Activated CD4-positive, alpha-beta T cell treated with anti-CD3 and anti-CD28 coated beads, Interleukin-2, amount 10 ng/mL, durations not matched to agents 7 days and 5 days (primary cell): Measurements from ENCODE around the gene SLC35B2. TPM values are rescaled to one million over a fixed set of nuclear protein-coding genes. Genes with fewer than 3 reads are reported as not detected.

Source experiments
- CTCF ChIA-PET: fragments of 350-600 bp; sonication (Branson Sonifier 250); formaldehyde crosslinking; loops from one replicate; lab custom pipeline; 2021; ENCODE audit warnings: antibody characterized with exemption; lab: Charles Lee
- POLR2A ChIA-PET: fragments of 350-600 bp; sonication (Branson Sonifier 250); formaldehyde crosslinking; loops from one replicate; lab custom pipeline; 2021; ENCODE audit warnings: antibody characterized with exemption; lab: Charles Lee
- DNase-seq: peaks from one replicate; pipeline ENCODE4 v3.0.0-alpha.2; 2020
- H3K27ac Mint-ChIP-seq: one replicate; pipeline ENCODE4 v1.8.0; 2021; ENCODE audit warnings: mild to moderate bottlenecking, moderate library complexity, mixed read lengths
- H3K27me3 Mint-ChIP-seq: one replicate; pipeline ENCODE4 v1.8.0; 2021; ENCODE audit warnings: mixed read lengths
- H3K36me3 Mint-ChIP-seq: one replicate; pipeline ENCODE4 v1.8.0; 2021; ENCODE audit warnings: low read depth, mixed read lengths
- H3K4me1 Mint-ChIP-seq: one replicate; pipeline ENCODE4 v1.8.0; 2021; ENCODE audit warnings: mixed read lengths
- H3K4me3 Mint-ChIP-seq: one replicate; pipeline ENCODE4 v1.8.0; 2021; ENCODE audit warnings: mild to moderate bottlenecking, moderate library complexity, mixed read lengths
- H3K9me3 Mint-ChIP-seq: one replicate; pipeline ENCODE4 v1.8.0; 2021; ENCODE audit warnings: mixed read lengths
- total RNA-seq, 2 experiments: library from RNA; stranded (reverse); gene quantifications; one replicate each; pipeline ENCODE4 v1.2.3, GENCODE V29; 2021

SLC35B2 gene
- total RNA-seq, 2 experiments from 2014 or later = 29.5 to 30.1 TPM

DNA sequence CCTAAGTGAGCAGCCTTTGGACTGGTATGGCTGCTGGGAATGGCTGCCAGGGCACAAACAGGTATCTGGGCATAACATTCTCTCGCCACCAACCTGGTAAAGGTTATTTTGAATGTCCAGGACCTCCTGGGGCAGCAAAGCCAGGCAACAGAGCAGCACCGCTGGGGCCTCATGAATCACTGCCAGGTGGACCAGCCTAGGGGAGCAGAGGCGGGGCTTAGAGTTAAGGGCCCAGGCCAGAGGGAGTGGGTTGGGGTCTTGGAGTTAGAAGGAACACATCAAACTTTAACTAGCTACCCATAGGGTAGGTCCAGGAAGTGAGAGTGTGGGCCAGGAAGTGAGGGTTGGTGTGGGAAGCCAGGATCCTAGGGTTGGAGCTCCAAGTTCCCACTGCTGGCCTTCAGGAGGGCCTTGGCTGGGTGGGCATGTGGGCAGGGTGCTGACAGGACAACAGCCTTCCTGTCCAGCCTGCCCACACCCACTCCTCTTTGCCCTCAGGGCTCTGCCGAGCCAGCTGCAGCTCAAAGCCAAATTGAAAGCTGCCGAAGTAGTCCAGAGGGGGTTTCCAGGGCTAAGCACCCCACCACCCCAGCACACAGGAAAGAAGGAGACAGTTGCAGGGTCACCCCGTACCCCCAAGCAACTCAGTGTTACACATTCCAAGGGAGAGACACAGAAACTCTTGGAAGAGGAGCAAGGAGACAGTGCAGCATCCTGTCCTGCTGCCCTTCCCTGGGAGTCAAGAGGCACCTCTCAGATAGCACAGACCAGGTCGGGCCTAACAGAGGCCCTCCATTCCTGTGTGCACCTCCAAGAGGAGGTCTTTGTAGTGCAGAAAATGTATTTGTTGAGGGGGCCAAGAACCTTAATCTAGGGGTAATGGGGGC, 5.4 kb upstream of the SLC35B2 start:
- Mint-ChIP-seq H3K27me3 (peaks cover 2% of the 10 kb centered on the region), H3K27ac (peak overlapping the region; percentile 92), H3K4me3 (peak overlapping the region; percentile 95), H3K36me3 (peaks cover 10% of the 10 kb centered on the region), H3K9me3 (no peaks in the 10 kb centered on the region), H3K4me1 (peaks cover 53% of the 10 kb centered on the region)
- CTCF ChIA-PET = interaction anchor here (0.5 to 1.5 kb wide), 7 partner anchors 9 to 46 kb away, joined by 3 to 8 read pairs (median 3); partner anchors contain the start of gene HSP90AB1
- no peak for DNase-seq
- POLR2A ChIA-PET = no interaction called here

DNA sequence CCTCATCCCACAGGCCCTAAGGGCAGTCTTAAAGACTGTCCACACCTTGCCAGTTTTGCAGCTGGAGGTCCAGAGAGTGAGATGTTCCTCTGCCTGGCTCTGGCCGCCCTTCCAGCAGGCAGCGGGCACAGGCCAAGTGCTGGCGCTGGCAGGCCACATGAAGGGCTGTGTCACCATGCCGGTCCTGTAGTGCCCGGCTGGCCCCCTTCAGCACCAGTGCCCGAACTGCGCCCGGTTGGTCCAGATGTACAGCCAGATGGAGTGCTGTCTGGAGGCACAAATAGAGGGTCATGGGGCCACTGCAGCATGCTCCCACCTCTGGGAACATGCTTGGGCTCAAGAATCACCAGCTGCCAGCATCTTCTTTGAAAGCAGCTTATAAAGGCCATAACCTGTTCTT, 4.3 kb upstream of the SLC35B2 start:
- Mint-ChIP-seq H3K36me3 (peaks cover 10% of the 10 kb centered on the region), H3K4me3 (no peak overlapping the region), H3K4me1 (peaks cover 50% of the 10 kb centered on the region), H3K27me3 (no peaks in the 10 kb centered on the region), H3K9me3 (no peaks in the 10 kb centered on the region), H3K27ac (no peak overlapping the region)
- no peak for DNase-seq
- ChIA-PET POLR2A (no interaction called here), CTCF (interaction anchor here (1.1 to 1.5 kb wide), 4 partner anchors 8 to 40 kb away, joined by 3 to 8 read pairs (median 5); no protein-coding TSS in a partner anchor)

GRCh38 chr6:44260451-44261297, 3.3 kb upstream of the SLC35B2 start:
- no peak overlapping the region for H3K4me3 Mint-ChIP-seq
- H3K4me1 Mint-ChIP-seq = peaks cover 52% of the 10 kb centered on the region
- H3K36me3 Mint-ChIP-seq = peaks cover 10% of the 10 kb centered on the region
- ChIA-PET CTCF (interaction anchor here (0.6 to 1.1 kb wide), 2 partner anchors 16 to 260 kb away, joined by 3 to 5 read pairs; no protein-coding TSS in a partner anchor), POLR2A (no interaction called here)
- no peaks in the 10 kb centered on the region for H3K9me3 Mint-ChIP-seq
- peak overlapping the region; percentile 46 for H3K27ac Mint-ChIP-seq
- no peak for DNase-seq
- H3K27me3 Mint-ChIP-seq = no peaks in the 10 kb centered on the region

GRCh38 chr6:44260011-44260410, 2.7 kb upstream of the SLC35B2 start:
- no peak for DNase-seq
- H3K36me3 Mint-ChIP-seq = peaks cover 12% of the 10 kb centered on the region
- POLR2A ChIA-PET = no interaction called here

GRCh38 chr6:44258921-44259320, 1.6 kb upstream of the SLC35B2 start:
- POLR2A ChIA-PET = no interaction called here
- H3K36me3 Mint-ChIP-seq = peaks cover 21% of the 10 kb centered on the region
- no peak overlapping the region for H3K4me3 Mint-ChIP-seq

More at GRCh38 chr6:44260011-44260410, 2.7 kb upstream of the SLC35B2 start:
- no peaks in the 10 kb centered on the region for H3K9me3 Mint-ChIP-seq
- H3K4me3 Mint-ChIP-seq = no peak overlapping the region
- peak overlapping the region; percentile 46 for H3K27ac Mint-ChIP-seq
- CTCF ChIA-PET = interaction anchor here (0.6 kb wide), 1 partner anchor 261 kb away, joined by 5 read pairs; no protein-coding TSS in a partner anchor
- peaks cover 57% of the 10 kb centered on the region for H3K4me1 Mint-ChIP-seq
- no peaks in the 10 kb centered on the region for H3K27me3 Mint-ChIP-seq

GRCh38 chr6:44258325-44258863, 1.1 kb upstream of the SLC35B2 start:
- H3K4me1 Mint-ChIP-seq = peaks cover 59% of the 10 kb centered on the region
- ChIA-PET CTCF (interaction anchor here (5.8 kb wide), 1 partner anchor 13 kb away, joined by 66 read pairs; the partner anchor contains the start of gene HSP90AB1), POLR2A (no interaction called here)
- no peaks in the 10 kb centered on the region for H3K9me3 Mint-ChIP-seq
- peak overlapping the region; percentile 78 for H3K4me3 Mint-ChIP-seq
- no peaks in the 10 kb centered on the region for H3K27me3 Mint-ChIP-seq
- peaks cover 25% of the 10 kb centered on the region for H3K36me3 Mint-ChIP-seq
- H3K27ac Mint-ChIP-seq = peak overlapping the region; percentile 88
- DNase-seq = no peak

More at GRCh38 chr6:44258921-44259320, 1.6 kb upstream of the SLC35B2 start:
- H3K9me3 Mint-ChIP-seq = no peaks in the 10 kb centered on the region
- DNase-seq = no peak
- CTCF ChIA-PET = no interaction called here
- H3K27me3 Mint-ChIP-seq = no peaks in the 10 kb centered on the region
- H3K27ac Mint-ChIP-seq = peak overlapping the region; percentile 16
- peaks cover 58% of the 10 kb centered on the region for H3K4me1 Mint-ChIP-seq

GRCh38 chr6:44257753-44258324, 511 bp upstream of the SLC35B2 start:
- CTCF ChIA-PET = interaction anchor here (0.6 to 5.8 kb wide), 4 partner anchors 13 to 667 kb away, joined by 3 to 66 read pairs (median 5); partner anchors contain the start of genes AARS2 and HSP90AB1
- H3K4me1 Mint-ChIP-seq = peaks cover 57% of the 10 kb centered on the region
- POLR2A ChIA-PET = interaction anchor here (0.7 kb wide), 1 partner anchor 9 kb away, joined by 3 read pairs; no protein-coding TSS in a partner anchor
- H3K4me3 Mint-ChIP-seq = peak overlapping the region; percentile 78
- DNase-seq = no peak
- peak overlapping the region; percentile 88 for H3K27ac Mint-ChIP-seq
- no peaks in the 10 kb centered on the region for H3K27me3 Mint-ChIP-seq
- no peaks in the 10 kb centered on the region for H3K9me3 Mint-ChIP-seq
- H3K36me3 Mint-ChIP-seq = peaks cover 30% of the 10 kb centered on the region

- ChIA-PET POLR2A (interaction anchor here (0.6 to 2.4 kb wide), 2 partner anchors 9 to 157 kb away, joined by 3 to 15 read pairs; partner anchors contain the start of gene HSP90AB1), CTCF (interaction anchor here (0.5 to 5.8 kb wide), 18 partner anchors 10 to 123 kb away, joined by 3 to 66 read pairs (median 4); partner anchors contain the start of genes AARS2 and HSP90AB1)
- H3K27ac Mint-ChIP-seq = peak overlapping the region; percentile 81
- no peaks in the 10 kb centered on the region for H3K27me3 Mint-ChIP-seq
- peaks cover 55% of the 10 kb centered on the region for H3K4me1 Mint-ChIP-seq
- no peaks in the 10 kb centered on the region for H3K9me3 Mint-ChIP-seq
- peaks cover 41% of the 10 kb centered on the region for H3K36me3 Mint-ChIP-seq
- DNase-seq = no peak
- H3K4me3 Mint-ChIP-seq = peak overlapping the region; percentile 84
Observed at GRCh38 chr6:44256775-44257024, 628 bp downstream of the SLC35B2 start.

GRCh38 chr6:44255871-44256774, 1.2 kb downstream of the SLC35B2 start:
- peak overlapping the region; percentile 81 for H3K27ac Mint-ChIP-seq
- H3K36me3 Mint-ChIP-seq = peaks cover 45% of the 10 kb centered on the region
- H3K27me3 Mint-ChIP-seq = no peaks in the 10 kb centered on the region
- no peaks in the 10 kb centered on the region for H3K9me3 Mint-ChIP-seq
- ChIA-PET CTCF (interaction anchor here (0.6 to 5.8 kb wide), 18 partner anchors 10 to 122 kb away, joined by 3 to 66 read pairs (median 4); partner anchors contain the start of genes AARS2 and HSP90AB1), POLR2A (interaction anchor here (0.6 to 2.4 kb wide), 2 partner anchors 9 to 156 kb away, joined by 3 to 15 read pairs; partner anchors contain the start of gene HSP90AB1)
- H3K4me3 Mint-ChIP-seq = peak overlapping the region; percentile 84
- DNase-seq = no peak
- peaks cover 58% of the 10 kb centered on the region for H3K4me1 Mint-ChIP-seq

GRCh38 chr6:44255105-44255808, 2.1 kb downstream of the SLC35B2 start:
- ChIA-PET CTCF (interaction anchor here (0.9 to 5.8 kb wide), 8 partner anchors 10 to 120 kb away, joined by 3 to 66 read pairs (median 3); partner anchors contain the start of gene HSP90AB1), POLR2A (interaction anchor here (0.5 to 2.4 kb wide), 2 partner anchors 8 to 147 kb away, joined by 4 to 15 read pairs; partner anchors contain the start of gene HSP90AB1)
- DNase-seq = no peak
- Mint-ChIP-seq H3K4me1 (peaks cover 63% of the 10 kb centered on the region), H3K27me3 (no peaks in the 10 kb centered on the region), H3K9me3 (no peaks in the 10 kb centered on the region), H3K27ac (peak overlapping the region; percentile 81), H3K36me3 (peaks cover 49% of the 10 kb centered on the region), H3K4me3 (peak overlapping the region; percentile 84)
